Measurements from ENCODE around the gene CACNA1D.

- TF ChIP-seq CTCF (IDR thresholded peaks at IDR 0.05; ENCODE audit: insufficient read depth, low read length, poor library complexity, severe bottlenecking) (no peak), EZH2phosphoT487 (conservative IDR thresholded peaks at IDR 0.05; ENCODE audit: low read length) (no peak)
These were observed 21.0 kb upstream of the CACNA1D start for GRCh38 chr3:53473422-53473821.

Data from SU-DHL-6 (cell line).